Hindlimb muscle (tissue), 1 donor: ENCODE data around the gene DDX54. TPM values are rescaled to one million over a fixed set of nuclear protein-coding genes. Genes with fewer than 3 reads are reported as not detected.

Experiments
- DNase-seq: peaks from one replicate; pipeline ENCODE4 v3.0.0-alpha.2; 2013
- polyA plus RNA-seq: library from polyadenylated mRNA; unstranded; fragments of 120-200 nt; gene quantifications from one replicate; pipeline ENCODE4 v1.2.1, GENCODE V29; 2013; ENCODE audit not compliant: insufficient read length

Gene DDX54
- 80.2 TPM for polyA plus RNA-seq

GRCh38 chr12:113185180-113186032 is at the start of gene DDX54, which contains the start of gene RITA1:
TSS of gene DDX54 (minus strand) at chr12:113185478. CDS start at chr12:113185451, 27 bp downstream.
TSS of gene RITA1 (plus strand) at chr12:113185721. CDS start at chr12:113186747, 1,026 bp downstream.
- peak; percentile 89 for DNase-seq

GRCh38 chr12:113234483-113234882 is 49.2 kb upstream of the DDX54 start:
- no peak for DNase-seq

- no peak for DNase-seq
Measured at GRCh38 chr12:113233967-113234366, 48.7 kb upstream of the DDX54 start.

- no peak for DNase-seq
Measured at GRCh38 chr12:113232840-113233585, 47.7 kb upstream of the DDX54 start.

- DNase-seq: no peak
Measured at GRCh38 chr12:113232089-113232839, 47.0 kb upstream of the DDX54 start.

- no peak for DNase-seq
Measured at GRCh38 chr12:113231235-113232088, 46.2 kb upstream of the DDX54 start.

- DNase-seq: no peak
Measured at GRCh38 chr12:113230315-113231234, 45.3 kb upstream of the DDX54 start.

GRCh38 chr12:113228394-113229028 is 43.2 kb upstream of the DDX54 start:
- DNase-seq: no peak

- DNase-seq: no peak
Measured at GRCh38 chr12:113227686-113228391, 42.6 kb upstream of the DDX54 start.

GRCh38 chr12:113226696-113227568 is 41.7 kb upstream of the DDX54 start:
- DNase-seq: no peak

- no peak for DNase-seq
Measured at GRCh38 chr12:113224955-113225354, 39.7 kb upstream of the DDX54 start.

- DNase-seq: peak; percentile 68
Measured at GRCh38 chr12:113222730-113223531, 37.7 kb upstream of the DDX54 start.

GRCh38 chr12:113221997-113222729 is 36.9 kb upstream of the DDX54 start:
- no peak for DNase-seq

GRCh38 chr12:113221181-113221996 is 36.1 kb upstream of the DDX54 start, which contains the start of gene TPCN1:
TSS of gene TPCN1 (plus strand) at chr12:113221464. CDS start at chr12:113226853, 5,389 bp downstream.
- DNase-seq: peak; percentile 100

GRCh38 chr12:113220593-113221180 is 35.4 kb upstream of the DDX54 start:
- DNase-seq: no peak
